Panc1 (cell line): ENCODE data around the gene GSG1L. TPM values are rescaled to one million over a fixed set of nuclear protein-coding genes. Genes with fewer than 3 reads are reported as not detected.

Experiments used
- ATAC-seq: fragments of 200-7000 bp; cut with Tn5 transposase; 2 replicates; pipeline ENCODE4 v1.9.1; 2020; ENCODE audit warnings: mild to moderate bottlenecking, moderate library complexity
- BruUV-seq: library from RNA; stranded (reverse); fragments of 400-500 nt; replicated peaks from 2 replicates; lab custom pipeline; 2021; lab: Mats Ljungman, UMichigan
- CTCF ChIA-PET: fragments of 300-600 bp; sonication (Branson Sonifier 250); formaldehyde crosslinking; loops from one replicate; lab custom pipeline; 2022; ENCODE audit warnings: antibody characterized with exemption; lab: Charles Lee
- POLR2A ChIA-PET: fragments of 300-600 bp; sonication (Branson Sonifier 250); formaldehyde crosslinking; loops from one replicate; lab custom pipeline; 2022; ENCODE audit warnings: antibody characterized with exemption; lab: Charles Lee
- DNase-seq: peaks from one replicate; pipeline ENCODE4 v3.0.0-alpha.2; 2010; ENCODE audit warnings: low read depth, low spot score
- H3K27ac ChIP-seq: 2 replicates; pipeline ENCODE4 v1.5.1; 2011; ENCODE audit warnings: mild to moderate bottlenecking, low read length, inconsistent platforms
- H3K27me3 ChIP-seq: fragments of 200-500 bp; sonication (Bioruptor generic); 2 replicates; pipeline ENCODE4 v1.6.0; 2014; ENCODE audit warnings: low read length, inconsistent platforms; ENCODE audit not compliant: control insufficient read depth, insufficient read depth
- H3K36me3 ChIP-seq: fragments of 200-500 bp; sonication (Bioruptor generic); 2 replicates; pipeline ENCODE4 v1.5.1; 2014; ENCODE audit warnings: inconsistent platforms, mild to moderate bottlenecking, low read length, moderate library complexity; ENCODE audit not compliant: control insufficient read depth, insufficient read depth
- H3K4me1 ChIP-seq: 2 replicates; pipeline ENCODE4 v1.5.1; 2011; ENCODE audit warnings: inconsistent platforms, mild to moderate bottlenecking, low read length, moderate library complexity; ENCODE audit not compliant: control insufficient read depth, insufficient read depth
- H3K4me3 ChIP-seq, 2 experiments: 2 replicates each; pipeline ENCODE4 v1.5.1; 2011 to 2012; ENCODE audit warnings: low read depth in 2 of 2, low read length in 2 of 2, mild to moderate bottlenecking in 2 of 2, inconsistent platforms in 1 of 2, moderate library complexity in 1 of 2
- H3K9me3 ChIP-seq: fragments of 200-500 bp; sonication (Bioruptor generic); 2 replicates; pipeline ENCODE4 v1.5.1; 2014; ENCODE audit warnings: low read depth, mild to moderate bottlenecking, inconsistent platforms, low read length, moderate library complexity; ENCODE audit not compliant: control insufficient read depth, insufficient read depth
- CTCF ChIP-seq: fragments of 450-650 bp; IDR thresholded peaks from 2 replicates; pipeline ENCODE4 v1.5.1; 2017; ENCODE audit warnings: mild to moderate bottlenecking
- POLR2AphosphoS5 ChIP-seq: IDR thresholded peaks from 2 replicates; pipeline ENCODE4 v1.6.1; 2012; ENCODE audit warnings: mild to moderate bottlenecking, low read depth, low read length, moderate library complexity
- REST ChIP-seq, 2 experiments: IDR thresholded peaks; 2 replicates each; pipeline ENCODE4 v1.6.1; 2011 to 2012; ENCODE audit warnings: low read depth in 2 of 2, control low read depth in 1 of 2, low read length in 1 of 2, mild to moderate bottlenecking in 1 of 2, moderate library complexity in 1 of 2; ENCODE audit not compliant: insufficient read depth in 1 of 2
- SIN3A ChIP-seq: IDR thresholded peaks from 2 replicates; pipeline ENCODE4 v1.6.1; 2012; ENCODE audit warnings: low read depth, mild to moderate bottlenecking, low read length, moderate library complexity, borderline replicate concordance; ENCODE audit not compliant: insufficient read depth
- TCF7L2 ChIP-seq: IDR thresholded peaks from 2 replicates; pipeline ENCODE4 v1.6.1; 2011; ENCODE audit warnings: mild to moderate bottlenecking, low read depth, low read length, inconsistent platforms
- in situ Hi-C: cut with HindIII; loops from 2 replicates; pipeline ENCODE4 v1.10.0; 2016; ENCODE audit warnings: low sequenced_read_pairs, low pct_unique_long_range_greater_than_20kb
- intact Hi-C: fragments of 100-400 bp; cut with micrococcal nuclease; formaldehyde crosslinking; loops from one replicate; pipeline ENCODE4 v1.10.0; 2022; ENCODE audit not compliant: unreplicated experiment
- total RNA-seq: library from RNA; stranded (reverse); gene quantifications from one replicate; pipeline ENCODE4 v1.2.1, GENCODE V29; 2021; ENCODE audit not compliant: unreplicated experiment

The GSG1L gene
- total RNA-seq, 1 experiment from 2014 or later = 0.08 TPM

- TF ChIP-seq SIN3A = no peak
- no peak for TF ChIP-seq POLR2AphosphoS5
- TF ChIP-seq CTCF = no peak
- TF ChIP-seq TCF7L2 = no peak
- CTCF ChIA-PET = no interaction called here
- no TSS peak for BruUV-seq
- no peak overlapping the region for H3K27ac ChIP-seq
- no peak overlapping the region for H3K4me3 ChIP-seq
- in situ Hi-C loops (no loop called here), intact Hi-C loops (no loop called here)
- H3K27me3 ChIP-seq = no peaks in the 10 kb centered on the region
- no peaks in the 10 kb centered on the region for H3K9me3 ChIP-seq
- H3K36me3 ChIP-seq = no peaks in the 10 kb centered on the region
- ATAC-seq (peak; percentile 61), DNase-seq (no peak)
- no peaks in the 10 kb centered on the region for H3K4me1 ChIP-seq
- POLR2A ChIA-PET = no interaction called here
These were observed 272.7 kb downstream of the GSG1L start for GRCh38 chr16:27790546-27791403.

GRCh38 chr16:27789595-27790241, 273.8 kb downstream of the GSG1L start:
- Histone ChIP-seq H3K36me3 (no peaks in the 10 kb centered on the region), H3K4me1 (no peaks in the 10 kb centered on the region), H3K27ac (no peak overlapping the region), H3K9me3 (no peaks in the 10 kb centered on the region), H3K4me3 (no peak overlapping the region), H3K27me3 (no peaks in the 10 kb centered on the region)
- in situ Hi-C loops (no loop called here), intact Hi-C loops (no loop called here)
- ATAC-seq (no peak), DNase-seq (no peak)
- CTCF ChIA-PET = no interaction called here
- POLR2A ChIA-PET = no interaction called here
- TF ChIP-seq SIN3A (no peak), POLR2AphosphoS5 (no peak), REST (IDR thresholded peaks at IDR 0.05; ENCODE audit: insufficient read depth in 1 of 2, low read depth in 2 of 2, low read length in 1 of 2) (no peak), CTCF (no peak), TCF7L2 (no peak)
- BruUV-seq = no TSS peak
